ENCODE measurements around the gene MYO1D.

Gene MYO1D

DNA sequence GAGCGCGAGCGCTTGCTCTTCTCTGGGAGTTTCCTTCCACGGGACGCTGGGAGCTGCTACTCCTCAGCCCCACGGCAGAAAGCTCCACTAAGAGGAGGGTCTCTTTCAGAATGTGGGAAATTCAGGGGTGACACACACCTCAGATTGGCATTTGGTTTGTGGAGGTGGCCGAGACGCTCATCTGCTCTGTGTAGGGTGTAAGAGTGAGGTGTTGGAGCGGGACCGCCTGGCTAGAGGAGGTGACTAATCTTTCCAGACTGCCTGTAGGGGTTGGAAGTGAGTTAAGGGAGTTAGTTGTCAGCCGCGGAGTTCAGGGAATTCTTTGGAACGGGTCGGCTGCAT lies 431.9 kb downstream of the MYO1D start:
- FAIRE-seq = no peak

GRCh38 chr17:32444301-32445073 lies 432.4 kb downstream of the MYO1D start, which contains the start of gene PSMD11:
Gene PSMD11, plus strand, starts transcription at chr17:32444510. Its CDS starts 14 bp downstream, at chr17:32444524.
- peak; percentile 79 for FAIRE-seq

GRCh38 chr17:32443827-32444300 lies 433.1 kb downstream of the MYO1D start:
- no peak for FAIRE-seq

Data from G401.6 (cell line).